PC-3 (cell line): Measurements from ENCODE around the gene PARP6.

ENCODE experiments used
- EZH2 ChIP-seq: fragments of 300-600 bp; sonication (generic); IDR thresholded peaks from one replicate; pipeline ENCODE4 v1.6.1; 2017; ENCODE audit warnings: antibody characterized with exemption, mild to moderate bottlenecking, low read length; ENCODE audit not compliant: unreplicated experiment
- EZH2phosphoT487 ChIP-seq: fragments of 300-600 bp; sonication (generic); IDR thresholded peaks from 2 replicates; pipeline ENCODE4 v1.6.1; 2018; ENCODE audit warnings: mild to moderate bottlenecking, antibody characterized with exemption, low read length, borderline replicate concordance
- TF ChIP-seq, protein P1 (sequence below): fragments of 300-600 bp; sonication (generic); conservative IDR thresholded peaks from 2 replicates; pipeline ENCODE4 v1.5.1; 2017; ENCODE audit warnings: antibody characterized with exemption, low read depth, mild to moderate bottlenecking, low read length

DNA sequence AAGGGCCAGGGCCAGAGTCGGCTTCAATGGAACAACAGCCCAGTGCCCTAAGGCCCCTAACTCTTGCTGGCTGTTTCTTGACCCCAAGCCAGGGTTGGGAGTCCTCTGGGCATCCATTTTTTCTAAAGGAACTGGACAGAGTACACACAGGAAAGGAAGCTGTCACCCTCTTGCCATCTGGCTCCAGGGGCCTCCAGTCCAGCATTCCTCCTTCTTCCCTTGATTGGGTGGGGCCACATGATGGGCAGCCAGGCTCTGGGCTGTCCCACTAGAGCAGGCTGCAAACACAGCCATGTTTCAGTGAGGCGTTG lies 73.2 kb downstream of the PARP6 start:
- TF ChIP-seq, protein P1, sequence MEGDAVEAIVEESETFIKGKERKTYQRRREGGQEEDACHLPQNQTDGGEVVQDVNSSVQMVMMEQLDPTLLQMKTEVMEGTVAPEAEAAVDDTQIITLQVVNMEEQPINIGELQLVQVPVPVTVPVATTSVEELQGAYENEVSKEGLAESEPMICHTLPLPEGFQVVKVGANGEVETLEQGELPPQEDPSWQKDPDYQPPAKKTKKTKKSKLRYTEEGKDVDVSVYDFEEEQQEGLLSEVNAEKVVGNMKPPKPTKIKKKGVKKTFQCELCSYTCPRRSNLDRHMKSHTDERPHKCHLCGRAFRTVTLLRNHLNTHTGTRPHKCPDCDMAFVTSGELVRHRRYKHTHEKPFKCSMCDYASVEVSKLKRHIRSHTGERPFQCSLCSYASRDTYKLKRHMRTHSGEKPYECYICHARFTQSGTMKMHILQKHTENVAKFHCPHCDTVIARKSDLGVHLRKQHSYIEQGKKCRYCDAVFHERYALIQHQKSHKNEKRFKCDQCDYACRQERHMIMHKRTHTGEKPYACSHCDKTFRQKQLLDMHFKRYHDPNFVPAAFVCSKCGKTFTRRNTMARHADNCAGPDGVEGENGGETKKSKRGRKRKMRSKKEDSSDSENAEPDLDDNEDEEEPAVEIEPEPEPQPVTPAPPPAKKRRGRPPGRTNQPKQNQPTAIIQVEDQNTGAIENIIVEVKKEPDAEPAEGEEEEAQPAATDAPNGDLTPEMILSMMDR: no peak
- TF ChIP-seq EZH2phosphoT487 (no peak), EZH2 (no peak)
